Measurements from ENCODE around the gene GPRC5C. TPM values are rescaled to one million over a fixed set of nuclear protein-coding genes. Genes with fewer than 3 reads are reported as not detected.

Gene GPRC5C
- total RNA-seq, result 10 to 100 TPM; 77.5 to 81.4 TPM
- 10 to 100 TPM; 41.9 to 54.6 TPM for polyA plus RNA-seq
- long read RNA-seq, donor 1, transcript GPRC5C-207 (1 exons, 2,224 nt), result major isoform, 16 of 30 reads
- long read RNA-seq, donor 1, transcript GPRC5C-202 (4 exons, 2,988 nt), result minor isoform, 8 of 30 reads
- long read RNA-seq, donor 1, partial matches to known transcripts, result 0 of 30 reads
- long read RNA-seq, donor 1, other reads (novel, unspliced or antisense), result 5 of 30 reads
- long read RNA-seq, donor 2, transcript GPRC5C-207 (1 exons, 2,224 nt), result major isoform, 5 of 8 reads
- long read RNA-seq, donor 2, partial matches to known transcripts, result 0 of 8 reads
- long read RNA-seq, donor 2, other reads (novel, unspliced or antisense), result 0 of 8 reads
- long read RNA-seq, donor 3, transcript GPRC5C-207 (1 exons, 2,224 nt), result major isoform, 7 of 15 reads
- long read RNA-seq, donor 3, partial matches to known transcripts, result 5 of 15 reads
- long read RNA-seq, donor 3, other reads (novel, unspliced or antisense), result 0 of 15 reads
- long read RNA-seq, donor 4, transcript GPRC5C-207 (1 exons, 2,224 nt), result major isoform, 5 of 14 reads
- long read RNA-seq, donor 4, partial matches to known transcripts, result 5 of 14 reads
- long read RNA-seq, donor 4, other reads (novel, unspliced or antisense), result 0 of 14 reads
- long read RNA-seq, donor 5, transcript GPRC5C-207 (1 exons, 2,224 nt), result major isoform, 15 of 42 reads
- long read RNA-seq, donor 5, transcript GPRC5C-202 (4 exons, 2,988 nt), result minor isoform, 10 of 42 reads
- long read RNA-seq, donor 5, partial matches to known transcripts, result 7 of 42 reads
- long read RNA-seq, donor 5, other reads (novel, unspliced or antisense), result 6 of 42 reads

GRCh38 chr17:74431568-74432423 lies at the start of gene GPRC5C:
Gene GPRC5C, plus strand, starts transcription at chr17:74432088. Its CDS starts 7,689 bp downstream, at chr17:74439777.
- peak within 1 kb of the TSS; percentile 93 to 94 for H3K27ac ChIP-seq (ENCODE audit: low read depth in 1 of 2, low read length in 1 of 2)

GRCh38 chr17:74383141-74383540 lies 48.7 kb upstream of the GPRC5C start:
- H3K36me3 ChIP-seq (ENCODE audit: control insufficient read depth in 4 of 4, insufficient read depth in 4 of 4, low read length in 4 of 4), result no peaks in the 10 kb centered on the region
- no peak overlapping the region for H3K27ac ChIP-seq (ENCODE audit: low read depth in 1 of 2, low read length in 1 of 2)
- no peak for TF ChIP-seq CTCF (IDR thresholded peaks at IDR 0.05; ENCODE audit: control extremely low read depth, extremely low read depth)
- H3K4me3 ChIP-seq, result no peak overlapping the region
- no peak for ATAC-seq (ENCODE audit: insufficient read depth, low FRiP score)
- H3K9ac ChIP-seq (ENCODE audit: insufficient read depth in 1 of 2, low read length in 2 of 2), result no peak overlapping the region
- no peaks in the 10 kb centered on the region for H3K27me3 ChIP-seq (ENCODE audit: control insufficient read depth in 3 of 3, insufficient read depth in 3 of 3, low read length in 2 of 3)
- H3K4me1 ChIP-seq (ENCODE audit: control insufficient read depth in 5 of 5, insufficient read depth in 5 of 5, low read length in 5 of 5), result peaks cover 0 to 15% (median 0%) of the 10 kb centered on the region in 5 donors
- WGBS, 2 donors, result 82 to 88% methylated on average over 5 of the region's 5 CpGs
- no peak for DNase-seq
- peaks cover 0 to 2% (median 0%) of the 10 kb centered on the region in 4 donors for H3K9me3 ChIP-seq (ENCODE audit: control insufficient read depth in 4 of 4, insufficient read depth in 3 of 4, low read length in 3 of 4)

More at GRCh38 chr17:74431568-74432423, at the start of gene GPRC5C:
- ATAC-seq (ENCODE audit: insufficient read depth, low FRiP score) (peak; percentile 50), DNase-seq (peak; percentile 85 to 93 (median 89))
- WGBS, 2 donors, result 1% methylated on average over 68 to 81 of the region's 81 CpGs
- Histone ChIP-seq H3K4me1 (ENCODE audit: control insufficient read depth in 5 of 5, insufficient read depth in 5 of 5, low read length in 5 of 5) (peaks cover 6 to 57% (median 24%) of the 10 kb centered on the region in 5 donors), H3K36me3 (ENCODE audit: control insufficient read depth in 4 of 4, insufficient read depth in 4 of 4, low read length in 4 of 4) (no peaks in the 10 kb centered on the region), H3K27me3 (ENCODE audit: control insufficient read depth in 3 of 3, insufficient read depth in 3 of 3, low read length in 2 of 3) (no peaks in the 10 kb centered on the region), H3K4me3 (peak within 1 kb of the TSS; percentile 46), H3K9me3 (ENCODE audit: control insufficient read depth in 4 of 4, insufficient read depth in 3 of 4, low read length in 3 of 4) (no peaks in the 10 kb centered on the region), H3K9ac (ENCODE audit: insufficient read depth in 1 of 2, low read length in 2 of 2) (peak within 1 kb of the TSS; percentile 73 to 88)
- TF ChIP-seq CTCF (IDR thresholded peaks at IDR 0.05; ENCODE audit: control extremely low read depth, extremely low read depth), result no peak

- Histone ChIP-seq H3K27ac (ENCODE audit: low read depth in 1 of 2, low read length in 1 of 2) (no peak overlapping the region), H3K4me3 (no peak overlapping the region), H3K36me3 (ENCODE audit: control insufficient read depth in 4 of 4, insufficient read depth in 4 of 4, low read length in 4 of 4) (no peaks in the 10 kb centered on the region), H3K27me3 (ENCODE audit: control insufficient read depth in 3 of 3, insufficient read depth in 3 of 3, low read length in 2 of 3) (no peaks in the 10 kb centered on the region), H3K9ac (ENCODE audit: insufficient read depth in 1 of 2, low read length in 2 of 2) (no peak overlapping the region), H3K4me1 (ENCODE audit: control insufficient read depth in 5 of 5, insufficient read depth in 5 of 5, low read length in 5 of 5) (peaks cover 0 to 4% (median 0%) of the 10 kb centered on the region in 5 donors), H3K9me3 (ENCODE audit: control insufficient read depth in 4 of 4, insufficient read depth in 3 of 4, low read length in 3 of 4) (peaks cover 0 to 2% (median 0%) of the 10 kb centered on the region in 4 donors)
- WGBS, 2 donors, result 81 to 94% methylated on average over 3 of the region's 3 CpGs
- ATAC-seq (ENCODE audit: insufficient read depth, low FRiP score), result no peak
- DNase-seq, result no peak
- no peak for TF ChIP-seq CTCF (IDR thresholded peaks at IDR 0.05; ENCODE audit: control extremely low read depth, extremely low read depth)
Measured at GRCh38 chr17:74385201-74385600, 46.7 kb upstream of the GPRC5C start.

Data from lung (tissue), 16 donors.